Lung (tissue), 12 donors: Measurements from ENCODE around the gene ZNF296. TPM values are rescaled to one million over a fixed set of nuclear protein-coding genes. Genes with fewer than 3 reads are reported as not detected.

Experiments used
- ATAC-seq: fragments of 200-7000 bp; cut with Tn5 transposase; one replicate; pipeline ENCODE4 v1.9.1; 2020; ENCODE audit warnings: moderate number of reproducible peaks; ENCODE audit not compliant: insufficient read depth, low FRiP score
- DNase-seq, 3 donors: peaks; one replicate each; pipeline ENCODE4 v3.0.0-alpha.2; 2013 to 2017
- H3K27ac ChIP-seq, 2 donors: one replicate each; pipeline ENCODE4 v1.5.1; 2013; ENCODE audit warnings: mild to moderate bottlenecking in 2 of 2, moderate library complexity in 2 of 2, control low read depth in 1 of 2, inconsistent platforms in 1 of 2, low read depth in 1 of 2, low read length in 1 of 2
- H3K27me3 ChIP-seq, 3 donors: one replicate each; pipeline ENCODE4 v1.5.1; 2013; ENCODE audit warnings: low read length in 2 of 3; ENCODE audit not compliant: control insufficient read depth in 3 of 3, insufficient read depth in 3 of 3
- H3K36me3 ChIP-seq, 4 donors: one replicate each; pipeline ENCODE4 v1.5.1; 2013; ENCODE audit warnings: low read length in 4 of 4, mild to moderate bottlenecking in 1 of 4, moderate library complexity in 1 of 4; ENCODE audit not compliant: control insufficient read depth in 4 of 4, insufficient read depth in 4 of 4
- H3K4me1 ChIP-seq, 5 donors: one replicate each; pipeline ENCODE4 v1.5.1; 2013; ENCODE audit warnings: low read length in 5 of 5, mild to moderate bottlenecking in 2 of 5, moderate library complexity in 1 of 5; ENCODE audit not compliant: control insufficient read depth in 5 of 5, insufficient read depth in 5 of 5
- H3K4me3 ChIP-seq: one replicate; pipeline ENCODE4 v1.5.1; 2013; ENCODE audit warnings: mild to moderate bottlenecking, control low read depth, moderate library complexity
- H3K9ac ChIP-seq, 2 donors: one replicate each; pipeline ENCODE4 v1.5.1; 2013; ENCODE audit warnings: low read length in 2 of 2, control low read depth in 1 of 2; ENCODE audit not compliant: insufficient read depth in 1 of 2
- H3K9me3 ChIP-seq, 4 donors: one replicate each; pipeline ENCODE4 v1.5.1; 2013; ENCODE audit warnings: low read length in 3 of 4, mild to moderate bottlenecking in 1 of 4, moderate library complexity in 1 of 4; ENCODE audit not compliant: control insufficient read depth in 4 of 4, insufficient read depth in 3 of 4
- CTCF ChIP-seq: IDR thresholded peaks from 2 replicates; pipeline ENCODE4 v1.5.1; 2012; ENCODE audit warnings: mild to moderate bottlenecking; ENCODE audit errors: control extremely low read depth, extremely low read depth
- WGBS, 2 donors: extraction: QIAGEN DNeasy Blood & Tissue Kit; methylation state at CpG; one replicate each; pipeline ENCODE4 v1.1.7; 2013; 5-methylcytosine and 5-hydroxymethylcytosine counted together
- polyA plus RNA-seq, 2 donors: library from polyadenylated mRNA; stranded (reverse); fragments of 200-250 nt; gene quantifications; one replicate each; pipeline ENCODE4 v1.2.1, GENCODE V29; 2013
- total RNA-seq, 2 donors: library from RNA; depleted of rRNA in 1 of 2; stranded (reverse); fragments of >200 nt in 1 of 2; gene quantifications; one replicate each; pipeline ENCODE4 v1.2.1, GENCODE V29; 2014 to 2021
- donor health status: control.
- donor health status: control.
- donor health status: Bipolar disorder and iron deficiency.
- donor health status: healthy.
- donor health status: DM: yes; HTN: yes; CAD: no.

Gene ZNF296
- total and polyA plus RNA-seq, 4 donors, result 0.43 to 3.9 (median 2.8) TPM

- H3K27me3 ChIP-seq, result no peaks in the 10 kb centered on the region
- TF ChIP-seq CTCF, result no peak
- H3K4me1 ChIP-seq, result no peaks in the 10 kb centered on the region
- no peak overlapping the region for H3K9ac ChIP-seq
- peaks cover 16 to 63% (median 28%) of the 10 kb centered on the region in 4 donors for H3K36me3 ChIP-seq
- no peak for ATAC-seq
- no peak for DNase-seq
- WGBS, 2 donors, result 80 to 88% methylated on average over 12 to 13 of the region's 13 CpGs
- no peaks in the 10 kb centered on the region for H3K9me3 ChIP-seq
- no peak overlapping the region for H3K4me3 ChIP-seq
- no peak overlapping the region for H3K27ac ChIP-seq
These were observed 7.2 kb downstream of the ZNF296 start for GRCh38 chr19:45069056-45069455.

- Histone ChIP-seq H3K4me3 (no peak overlapping the region), H3K27ac (no peak overlapping the region), H3K4me1 (no peaks in the 10 kb centered on the region), H3K36me3 (peaks cover 16 to 71% (median 32%) of the 10 kb centered on the region in 4 donors), H3K27me3 (no peaks in the 10 kb centered on the region), H3K9ac (no peak overlapping the region), H3K9me3 (no peaks in the 10 kb centered on the region)
- ATAC-seq, result no peak
- 92 to 96% methylated on average over 5 to 8 of the region's 10 CpGs for WGBS, 2 donors
- DNase-seq, result no peak
- TF ChIP-seq CTCF, result no peak
These were observed 8.2 kb downstream of the ZNF296 start for GRCh38 chr19:45068041-45068440.

GRCh38 chr19:45066921-45067661 lies 9.2 kb downstream of the ZNF296 start:
- ATAC-seq (no peak), DNase-seq (no peak)
- Histone ChIP-seq H3K27ac (no peak overlapping the region), H3K36me3 (peaks cover 17 to 74% (median 36%) of the 10 kb centered on the region in 4 donors), H3K4me3 (no peak overlapping the region), H3K9me3 (no peaks in the 10 kb centered on the region), H3K4me1 (no peaks in the 10 kb centered on the region), H3K27me3 (no peaks in the 10 kb centered on the region), H3K9ac (no peak overlapping the region)
- 94 to 97% methylated on average over 38 of the region's 38 CpGs for WGBS, 2 donors
- no peak for TF ChIP-seq CTCF
